ENCODE measurements around the gene PKN2.

PKN2 gene

GRCh38 chr1:88658419-88658818, 25.7 kb upstream of the PKN2 start:
- Mint-ChIP-seq H3K4me3 (no peak overlapping the region), H3K36me3 (ENCODE audit: insufficient read depth) (no peaks in the 10 kb centered on the region), H3K27ac (no peak overlapping the region), H3K9me3 (no peaks in the 10 kb centered on the region), H3K4me1 (ENCODE audit: low read depth in 2 of 2) (peaks cover 0 to 2% of the 10 kb centered on the region in 2 donors), H3K27me3 (peaks cover 16 to 18% of the 10 kb centered on the region in 2 donors)
- ATAC-seq (replicated peaks) (no peak), DNase-seq (no peak)

DNA sequence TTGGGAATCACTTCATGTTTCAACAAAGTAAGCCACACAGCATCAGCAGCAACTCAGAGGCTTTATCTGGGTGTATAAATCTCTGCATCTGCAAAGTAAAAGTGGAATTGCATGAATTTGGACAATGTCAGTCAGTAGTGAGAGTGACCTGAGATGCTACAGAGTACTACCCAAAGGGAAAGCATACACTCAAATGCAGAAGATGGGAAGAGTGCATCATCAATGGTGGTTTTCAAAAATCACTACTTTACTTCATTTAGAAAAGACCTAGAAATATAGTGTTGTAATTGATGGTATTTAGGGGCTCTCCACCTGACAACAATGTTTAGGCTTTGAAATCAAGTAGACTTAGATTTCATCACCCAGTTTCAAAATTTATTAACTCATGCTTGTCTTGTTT, 24.5 kb upstream of the PKN2 start:
- H3K36me3 Mint-ChIP-seq (ENCODE audit: insufficient read depth) = no peaks in the 10 kb centered on the region
- DNase-seq (no peak), ATAC-seq (replicated peaks) (no peak)
- H3K9me3 Mint-ChIP-seq = no peaks in the 10 kb centered on the region
- H3K27ac Mint-ChIP-seq = no peak overlapping the region
- H3K4me1 Mint-ChIP-seq (ENCODE audit: low read depth in 2 of 2) = peaks cover 0 to 2% of the 10 kb centered on the region in 2 donors
- peaks cover 12% of the 10 kb centered on the region in 2 donors for H3K27me3 Mint-ChIP-seq
- no peak overlapping the region for H3K4me3 Mint-ChIP-seq

GRCh38 chr1:88661188-88661587, 22.9 kb upstream of the PKN2 start:
- Mint-ChIP-seq H3K36me3 (ENCODE audit: insufficient read depth) (no peaks in the 10 kb centered on the region), H3K9me3 (no peaks in the 10 kb centered on the region), H3K4me3 (peak overlapping the region in 1 of 2 donors; percentile 22), H3K27me3 (peaks cover 12 to 19% of the 10 kb centered on the region in 2 donors), H3K4me1 (ENCODE audit: low read depth in 2 of 2) (peaks cover 0 to 2% of the 10 kb centered on the region in 2 donors), H3K27ac (no peak overlapping the region)
- no peak for ATAC-seq (replicated peaks)
- DNase-seq = no peak

DNA sequence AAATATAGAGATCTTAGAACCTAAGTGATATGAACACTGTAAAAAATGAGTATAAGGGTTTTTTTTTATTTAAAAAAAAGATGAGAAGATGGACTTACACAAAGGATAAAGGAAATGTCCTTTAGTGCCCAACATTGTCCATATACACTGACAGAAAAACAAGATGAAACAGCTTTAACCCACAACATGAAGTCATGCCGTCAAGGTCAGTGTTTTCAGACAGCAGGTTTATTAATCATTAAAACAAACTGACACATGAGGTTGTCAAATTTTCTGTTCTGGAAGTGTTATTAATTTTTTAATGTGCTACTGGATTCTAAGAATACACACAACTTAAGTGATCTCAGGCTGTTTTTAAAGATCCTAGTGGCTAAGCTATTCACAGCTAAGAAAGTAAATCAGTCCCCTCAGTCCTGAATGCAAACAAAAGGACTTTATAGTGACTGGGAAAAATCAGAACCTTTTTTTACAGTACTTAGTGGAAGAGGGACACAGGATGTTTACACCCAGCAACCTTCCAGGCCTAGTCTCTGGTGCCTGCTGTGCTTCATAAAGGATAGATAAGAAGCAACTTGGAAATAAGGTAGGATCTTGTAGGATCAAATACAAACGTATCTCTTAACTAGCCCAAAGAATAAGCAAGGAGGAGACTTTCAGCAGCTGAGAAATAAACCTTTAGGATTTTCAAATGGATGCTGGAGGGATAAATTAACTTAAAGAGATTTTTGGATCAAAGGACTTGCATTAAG, 21.9 kb upstream of the PKN2 start:
- Mint-ChIP-seq H3K9me3 (no peaks in the 10 kb centered on the region), H3K27me3 (peaks cover 17 to 29% of the 10 kb centered on the region in 2 donors), H3K27ac (no peak overlapping the region), H3K36me3 (ENCODE audit: insufficient read depth) (no peaks in the 10 kb centered on the region), H3K4me1 (ENCODE audit: low read depth in 2 of 2) (peaks cover 0 to 2% of the 10 kb centered on the region in 2 donors), H3K4me3 (no peak overlapping the region)
- DNase-seq = no peak
- no peak for ATAC-seq (replicated peaks)

GRCh38 chr1:88662723-88663122, 21.4 kb upstream of the PKN2 start:
- Mint-ChIP-seq H3K27ac (no peak overlapping the region), H3K9me3 (no peaks in the 10 kb centered on the region), H3K4me1 (ENCODE audit: low read depth in 2 of 2) (peaks cover 0 to 2% of the 10 kb centered on the region in 2 donors), H3K4me3 (no peak overlapping the region), H3K27me3 (peaks cover 16 to 27% of the 10 kb centered on the region in 2 donors), H3K36me3 (ENCODE audit: insufficient read depth) (no peaks in the 10 kb centered on the region)
- DNase-seq = no peak
- ATAC-seq (replicated peaks) = no peak

GRCh38 chr1:88668405-88668804, 15.7 kb upstream of the PKN2 start:
- Mint-ChIP-seq H3K4me1 (ENCODE audit: low read depth in 2 of 2) (no peaks in the 10 kb centered on the region), H3K27me3 (peaks cover 26 to 36% of the 10 kb centered on the region in 2 donors), H3K4me3 (no peak overlapping the region), H3K36me3 (ENCODE audit: insufficient read depth) (no peaks in the 10 kb centered on the region), H3K27ac (no peak overlapping the region), H3K9me3 (no peaks in the 10 kb centered on the region)
- ATAC-seq (replicated peaks) = no peak
- no peak for DNase-seq

DNA sequence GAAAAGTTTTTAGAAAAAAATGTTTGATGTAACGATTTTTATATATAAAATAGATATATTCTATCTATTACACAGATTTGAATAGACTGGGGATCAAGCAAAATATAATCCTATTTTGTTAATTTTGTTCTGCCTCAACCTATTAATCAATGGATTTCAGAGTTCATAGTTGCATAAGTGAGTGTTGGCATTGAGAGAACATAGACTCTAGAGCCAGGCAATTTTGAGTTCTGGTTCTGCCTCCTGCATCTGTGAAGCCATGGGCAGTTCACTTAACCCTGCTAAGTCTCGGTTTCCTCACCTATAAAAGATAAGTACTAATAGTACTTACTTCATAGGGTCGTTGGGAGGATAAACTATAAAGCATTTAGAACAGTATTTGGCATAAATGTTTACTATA, 13.6 kb upstream of the PKN2 start:
- Mint-ChIP-seq H3K9me3 (no peaks in the 10 kb centered on the region), H3K27ac (no peak overlapping the region), H3K36me3 (ENCODE audit: insufficient read depth) (no peaks in the 10 kb centered on the region), H3K4me1 (ENCODE audit: low read depth in 2 of 2) (no peaks in the 10 kb centered on the region), H3K27me3 (peaks cover 26 to 36% of the 10 kb centered on the region in 2 donors), H3K4me3 (no peak overlapping the region)
- ATAC-seq (replicated peaks) (no peak), DNase-seq (no peak)

DNA sequence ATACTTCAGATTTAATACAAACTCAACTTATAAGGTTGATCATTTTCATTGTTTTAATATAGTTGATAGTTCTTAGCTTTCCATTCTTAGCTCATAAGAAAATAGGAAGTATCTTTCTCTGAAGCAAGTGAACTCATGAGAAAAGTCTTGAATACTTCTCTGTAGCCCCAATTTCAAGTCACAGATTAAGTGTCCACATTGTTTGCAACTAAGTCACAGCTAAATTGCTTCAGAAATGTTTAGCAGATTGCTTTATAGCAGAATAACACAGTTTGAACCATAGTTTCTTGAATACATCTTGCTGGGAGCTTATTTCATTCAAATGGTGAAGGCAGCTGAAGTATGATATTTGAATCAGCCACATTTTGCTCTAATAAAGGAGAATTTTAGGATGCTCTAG, 10.6 kb upstream of the PKN2 start:
- no peaks in the 10 kb centered on the region for H3K4me1 Mint-ChIP-seq (ENCODE audit: low read depth in 2 of 2)
- no peaks in the 10 kb centered on the region for H3K9me3 Mint-ChIP-seq
- ATAC-seq (replicated peaks) (no peak), DNase-seq (no peak)
- peaks cover 11 to 13% of the 10 kb centered on the region in 2 donors for H3K27me3 Mint-ChIP-seq
- H3K27ac Mint-ChIP-seq = no peak overlapping the region
- no peak overlapping the region for H3K4me3 Mint-ChIP-seq
- H3K36me3 Mint-ChIP-seq (ENCODE audit: insufficient read depth) = no peaks in the 10 kb centered on the region

DNA sequence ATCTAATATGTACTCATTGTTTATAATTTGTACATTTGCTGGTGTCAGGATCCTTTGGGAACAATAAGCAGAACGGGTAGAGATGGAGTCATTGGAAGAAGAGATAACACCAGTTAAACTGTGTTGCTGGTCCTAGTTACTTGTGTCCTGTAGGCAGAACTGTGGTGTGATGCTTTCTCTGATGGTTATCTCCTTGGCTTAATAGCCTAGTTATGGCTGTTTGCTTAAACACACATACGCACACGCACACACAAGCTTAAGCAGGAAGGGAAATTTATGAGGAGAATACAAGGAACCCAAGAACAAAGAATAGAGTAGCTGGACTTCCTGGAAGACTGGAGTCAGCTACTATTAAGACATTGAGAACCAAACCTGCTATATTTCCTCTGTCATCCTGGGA, 5.7 kb upstream of the PKN2 start:
- ATAC-seq (replicated peaks) = no peak
- peaks cover 5 to 8% of the 10 kb centered on the region in 2 donors for H3K4me1 Mint-ChIP-seq (ENCODE audit: low read depth in 2 of 2)
- no peak overlapping the region for H3K27ac Mint-ChIP-seq
- H3K4me3 Mint-ChIP-seq = no peak overlapping the region
- no peaks in the 10 kb centered on the region for H3K27me3 Mint-ChIP-seq
- no peak for DNase-seq
- peaks cover under 1% of the 10 kb centered on the region for H3K36me3 Mint-ChIP-seq (ENCODE audit: insufficient read depth)
- no peaks in the 10 kb centered on the region for H3K9me3 Mint-ChIP-seq

- ATAC-seq (replicated peaks) (no peak), DNase-seq (no peak)
- Mint-ChIP-seq H3K27me3 (no peaks in the 10 kb centered on the region), H3K4me3 (no peak overlapping the region), H3K9me3 (no peaks in the 10 kb centered on the region), H3K4me1 (ENCODE audit: low read depth in 2 of 2) (peaks cover 11 to 19% of the 10 kb centered on the region in 2 donors), H3K27ac (no peak overlapping the region), H3K36me3 (ENCODE audit: insufficient read depth) (peaks cover 17% of the 10 kb centered on the region)
Observed at GRCh38 chr1:88680471-88680870, 3.6 kb upstream of the PKN2 start.

DNA sequence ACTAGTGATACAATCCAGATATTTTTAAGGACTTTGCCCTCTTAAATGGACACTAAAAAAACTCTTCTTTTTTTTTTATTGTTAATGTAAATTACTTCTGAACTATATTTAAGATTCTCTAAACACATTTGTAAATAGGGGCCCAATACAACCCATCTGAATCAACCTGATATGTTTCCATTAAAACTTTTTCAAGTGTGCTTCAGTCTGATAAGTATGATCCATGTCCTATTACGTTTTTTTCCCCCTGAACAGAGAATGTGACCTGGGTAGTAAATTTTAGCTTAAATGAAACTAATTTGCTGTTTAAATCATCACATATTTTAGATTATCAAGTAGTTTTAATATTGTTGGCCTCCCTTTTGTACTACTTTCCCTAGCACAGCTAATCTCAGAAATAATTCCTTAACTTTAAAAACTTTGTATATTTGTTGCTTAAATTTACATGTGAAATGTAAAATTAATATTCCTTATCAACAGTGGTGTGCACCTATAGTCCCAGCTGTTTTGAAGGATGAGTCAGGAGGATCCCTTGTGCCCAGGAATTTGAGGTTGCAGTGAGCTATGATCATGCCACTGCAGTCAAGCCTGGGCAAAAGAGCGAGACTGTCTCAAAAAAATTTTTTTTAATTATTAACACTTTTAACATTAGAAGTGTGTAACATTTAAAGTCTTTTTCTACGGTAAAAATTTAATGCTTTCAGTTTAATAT, 3.0 kb upstream of the PKN2 start:
- H3K4me3 Mint-ChIP-seq = no peak overlapping the region
- H3K9me3 Mint-ChIP-seq = no peaks in the 10 kb centered on the region
- H3K27ac Mint-ChIP-seq = no peak overlapping the region
- H3K4me1 Mint-ChIP-seq (ENCODE audit: low read depth in 2 of 2) = peaks cover 11 to 19% of the 10 kb centered on the region in 2 donors
- H3K36me3 Mint-ChIP-seq (ENCODE audit: insufficient read depth) = peaks cover 17% of the 10 kb centered on the region
- no peaks in the 10 kb centered on the region for H3K27me3 Mint-ChIP-seq
- no peak for ATAC-seq (replicated peaks)
- no peak for DNase-seq

DNA sequence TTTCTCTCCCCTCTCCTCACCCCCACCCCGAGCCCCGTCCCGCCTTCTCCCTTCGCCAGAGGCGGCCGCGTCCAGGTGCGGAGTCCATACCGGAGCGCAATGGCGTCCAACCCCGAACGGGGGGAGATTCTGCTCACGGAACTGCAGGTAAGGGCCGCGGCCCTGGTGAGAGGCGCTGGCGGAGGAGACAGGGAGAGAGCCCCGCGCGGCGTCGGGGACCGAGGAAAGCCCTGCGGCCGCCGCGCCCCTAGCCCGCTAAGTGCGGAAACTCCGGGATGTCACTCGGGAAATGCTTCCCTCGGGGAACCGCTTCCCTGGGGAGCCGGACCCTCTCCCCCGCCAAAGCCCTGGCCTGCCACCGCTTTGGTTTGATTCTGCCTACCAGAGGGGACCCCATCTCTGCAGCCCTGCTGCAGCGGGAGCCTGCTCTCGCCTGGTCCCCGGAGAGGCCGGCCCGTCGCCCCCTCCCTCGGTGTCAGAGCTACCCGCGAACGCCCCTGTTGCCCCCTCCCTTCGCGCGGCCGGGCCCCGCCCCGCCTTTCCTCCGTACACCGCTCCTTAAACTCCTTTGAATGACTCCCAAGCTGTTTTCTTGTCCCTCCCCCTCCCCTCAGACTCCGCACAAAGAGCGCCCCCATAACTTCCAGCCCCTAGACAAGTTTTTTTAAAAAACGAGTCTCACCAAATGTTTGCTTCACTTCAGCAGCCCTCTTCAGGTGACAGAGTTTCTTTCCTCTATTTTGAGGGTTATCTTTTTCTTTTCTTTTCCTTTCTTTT, 597 bp downstream of the PKN2 start:
- Mint-ChIP-seq H3K36me3 (ENCODE audit: insufficient read depth) (peaks cover 20% of the 10 kb centered on the region), H3K4me1 (ENCODE audit: low read depth in 2 of 2) (peaks cover 11 to 28% of the 10 kb centered on the region in 2 donors), H3K27me3 (no peaks in the 10 kb centered on the region), H3K27ac (peak overlapping the region; percentile 94 to 99), H3K4me3 (peak overlapping the region; percentile 90 to 100), H3K9me3 (no peaks in the 10 kb centered on the region)
- ATAC-seq (replicated peaks) (peak; percentile 38), DNase-seq (peak; percentile 39 to 49 (median 42))

DNA sequence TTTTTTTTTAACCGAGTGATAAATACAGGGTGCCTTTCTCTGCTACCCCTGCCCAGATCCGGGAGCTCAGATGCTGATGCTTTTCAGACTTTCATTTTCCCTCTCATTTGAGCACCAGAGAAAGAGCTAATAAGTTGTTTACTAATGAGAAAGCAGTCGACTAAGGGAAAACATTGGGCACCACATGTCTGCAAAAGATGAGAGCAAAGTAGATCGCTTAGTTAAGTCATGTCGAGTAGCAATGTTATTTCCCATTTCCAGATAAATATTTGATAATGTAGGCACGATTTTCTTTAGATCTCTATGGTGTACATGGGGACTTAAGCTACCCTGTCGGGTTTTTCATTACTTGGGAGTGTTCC, 1.2 kb downstream of the PKN2 start:
- Mint-ChIP-seq H3K4me3 (peak overlapping the region; percentile 90 to 100), H3K27ac (peak overlapping the region; percentile 94 to 99), H3K9me3 (no peaks in the 10 kb centered on the region), H3K27me3 (no peaks in the 10 kb centered on the region), H3K4me1 (ENCODE audit: low read depth in 2 of 2) (peaks cover 11 to 28% of the 10 kb centered on the region in 2 donors), H3K36me3 (ENCODE audit: insufficient read depth) (peaks cover 20% of the 10 kb centered on the region)
- ATAC-seq (replicated peaks) = no peak
- no peak for DNase-seq
